A549 (cell line): Measurements from ENCODE around the gene SMIM45.

ENCODE experiments used
- ATAC-seq, 2 experiments: fragments of 200-7000 bp in 1 of 2; fragments of >200 bp in 1 of 2; cut with Nextera tagmentation in 1 of 2; cut with Tn5 transposase in 1 of 2; 3 replicates each; pipeline versions ENCODE4 v1.8.0 to v1.9.1; 2018 to 2020; ENCODE audit warnings: mild to moderate bottlenecking in 1 of 2, moderate library complexity in 1 of 2
- CTCF ChIA-PET: fragments of 300-600 bp; sonication (Branson Sonifier 250); formaldehyde crosslinking; extraction: SDS; loops from one replicate; lab custom pipeline; 2021; ENCODE audit warnings: antibody characterized with exemption, inconsistent platforms; lab: Yijun Ruan, JAX
- POLR2A ChIA-PET: fragments of 350-600 bp; formaldehyde crosslinking; extraction: SDS; loops from one replicate; lab custom pipeline; 2021; ENCODE audit warnings: antibody characterized with exemption, inconsistent platforms; lab: Yijun Ruan, JAX
- DNase-seq, 2 experiments: peaks; one replicate each; pipeline versions ENCODE4 v3.0.0 to v3.0.0-alpha.2; 2011 to 2016; ENCODE audit warnings: low read depth in 1 of 2, low spot score in 1 of 2
- FAIRE-seq: peaks from 2 replicates; lab custom pipeline; 2011; peaks lifted over from hg19 to GRCh38; lab: Jason Lieb, UNC
- H3K27ac ChIP-seq, 2 experiments: fragments of >200 bp; sonication (Bioruptor Twin); formaldehyde crosslinking; 3 replicates each; pipeline ENCODE4 v1.5.1; 2016 to 2017
- H3K4me1 ChIP-seq: fragments of >200 bp; sonication (Bioruptor Twin); formaldehyde crosslinking; 3 replicates; pipeline ENCODE4 v1.6.1; 2016
- H3K4me2 ChIP-seq: fragments of >200 bp; sonication (Bioruptor Twin); formaldehyde crosslinking; 3 replicates; pipeline ENCODE4 v1.6.1; 2016
- H3K4me3 ChIP-seq: fragments of >200 bp; sonication (Bioruptor Twin); formaldehyde crosslinking; 3 replicates; pipeline ENCODE4 v1.5.1; 2016
- H3K9me3 ChIP-seq: fragments of >200 bp; sonication (Bioruptor Twin); formaldehyde crosslinking; 3 replicates; pipeline ENCODE4 v1.6.1; 2016
- BCL3 ChIP-seq: fragments of >200 bp; sonication (Bioruptor Twin); formaldehyde crosslinking; IDR thresholded peaks from 3 replicates; pipeline ENCODE4 v1.6.1; 2016
- BHLHE40 ChIP-seq: IDR thresholded peaks from 2 replicates; pipeline ENCODE4 v1.6.1; 2012; ENCODE audit warnings: low read depth, low read length, inconsistent platforms
- CBX2 ChIP-seq: fragments of 200-600 bp; sonication (generic); IDR thresholded peaks from 2 replicates; pipeline ENCODE4 v1.6.1; 2016; ENCODE audit warnings: low read depth, mild to moderate bottlenecking, borderline replicate concordance
- CHD2 ChIP-seq: fragments of 150-350 bp; IDR thresholded peaks from 2 replicates; pipeline ENCODE4 v1.6.1; 2014; ENCODE audit warnings: low read length; ENCODE audit not compliant: partially characterized antibody
- EHMT2 ChIP-seq: fragments of 200-600 bp; sonication (generic); IDR thresholded peaks from 2 replicates; pipeline ENCODE4 v1.6.1; 2016; ENCODE audit warnings: antibody characterized with exemption, low read depth, mild to moderate bottlenecking, moderate library complexity
- EP300 ChIP-seq, 2 experiments: fragments of >200 bp; sonication (Bioruptor Twin); formaldehyde crosslinking; IDR thresholded peaks; 2 replicates in 1 of 2; 3 replicates in 1 of 2; pipeline ENCODE4 v1.6.1; 2016 to 2017
- FOSB ChIP-seq: fragments of 250-450 bp; sonication (Bioruptor Pico); IDR thresholded peaks from 2 replicates; pipeline ENCODE4 v1.5.0; 2020; ENCODE audit warnings: mild to moderate bottlenecking, moderate library complexity
- FOXS1 ChIP-seq: fragments of 250-450 bp; sonication (Bioruptor Pico); IDR thresholded peaks from 2 replicates; pipeline ENCODE4 v1.5.0; 2020; ENCODE audit warnings: mild to moderate bottlenecking, moderate library complexity
- HDAC2 ChIP-seq: fragments of 200-600 bp; sonication (generic); IDR thresholded peaks from 2 replicates; pipeline ENCODE4 v1.6.1; 2016
- HES2 ChIP-seq: fragments of >200 bp; sonication (Bioruptor Twin); formaldehyde crosslinking; IDR thresholded peaks from 2 replicates; pipeline ENCODE4 v1.6.1; 2016
- HMGXB4 ChIP-seq: fragments of 250-450 bp; sonication (Bioruptor Pico); IDR thresholded peaks from 2 replicates; pipeline ENCODE4 v1.5.0; 2021; ENCODE audit warnings: mild to moderate bottlenecking, moderate library complexity, borderline replicate concordance
- HOXA7 ChIP-seq: fragments of 250-450 bp; sonication (Bioruptor Pico); IDR thresholded peaks from 2 replicates; pipeline ENCODE4 v1.5.0; 2020; ENCODE audit warnings: mild to moderate bottlenecking, moderate library complexity
- HOXB13 ChIP-seq: fragments of 250-450 bp; sonication (Bioruptor Pico); IDR thresholded peaks from 2 replicates; pipeline ENCODE4 v1.5.0; 2020; ENCODE audit warnings: low read depth, mild to moderate bottlenecking, moderate library complexity
- JUN ChIP-seq, 2 experiments: fragments of >200 bp; sonication (Bioruptor Twin); formaldehyde crosslinking; IDR thresholded peaks; 2 replicates in 1 of 2; 3 replicates in 1 of 2; pipeline ENCODE4 v1.6.1; 2016 to 2017
- MAFK ChIP-seq: fragments of 450-650 bp; IDR thresholded peaks from 2 replicates; pipeline ENCODE4 v1.6.1; 2014; ENCODE audit not compliant: partially characterized antibody
- MAX ChIP-seq: IDR thresholded peaks from 2 replicates; pipeline ENCODE4 v1.6.1; 2012
- NFE2L2 ChIP-seq: fragments of 150-350 bp; conservative IDR thresholded peaks from 2 replicates; pipeline ENCODE4 v1.6.1; 2014; ENCODE audit warnings: low read length
- NPAS2 ChIP-seq: fragments of 250-450 bp; sonication (Bioruptor Pico); IDR thresholded peaks from 2 replicates; pipeline ENCODE4 v1.8.0; 2022; ENCODE audit warnings: mild to moderate bottlenecking, moderate library complexity, borderline replicate concordance
- NR3C1 ChIP-seq: fragments of >200 bp; sonication (Bioruptor Twin); formaldehyde crosslinking; IDR thresholded peaks from 3 replicates; pipeline ENCODE4 v1.6.1; 2017
- PHF8 ChIP-seq: fragments of 200-600 bp; sonication (generic); IDR thresholded peaks from 2 replicates; pipeline ENCODE4 v1.6.1; 2016; ENCODE audit warnings: low read depth, mild to moderate bottlenecking, antibody characterized with exemption, moderate library complexity, borderline replicate concordance
- POLR2A ChIP-seq: IDR thresholded peaks from 2 replicates; pipeline ENCODE4 v1.6.1; 2012; ENCODE audit warnings: mild to moderate bottlenecking, low read length
- POLR2AphosphoS2 ChIP-seq: conservative IDR thresholded peaks from 2 replicates; pipeline ENCODE4 v1.6.1; 2012; ENCODE audit warnings: low read length, improper control_type of control experiment, inconsistent platforms
- REST ChIP-seq: fragments of 200-600 bp; sonication (generic); IDR thresholded peaks from 2 replicates; pipeline ENCODE4 v1.6.1; 2016; ENCODE audit warnings: antibody characterized with exemption, mild to moderate bottlenecking, moderate library complexity
- TP53 ChIP-seq: fragments of 250-450 bp; sonication (Bioruptor Pico); IDR thresholded peaks from 2 replicates; pipeline ENCODE4 v1.5.0; 2021; ENCODE audit warnings: mild to moderate bottlenecking, moderate library complexity
- USF2 ChIP-seq: fragments of 450-650 bp; IDR thresholded peaks from 2 replicates; pipeline ENCODE4 v1.6.1; 2014; ENCODE audit warnings: antibody characterized with exemption
- ZSCAN20 ChIP-seq: fragments of 250-450 bp; sonication (Bioruptor Pico); IDR thresholded peaks from 2 replicates; pipeline ENCODE4 v1.8.0; 2022; ENCODE audit warnings: mild to moderate bottlenecking, moderate library complexity
- WGBS: methylation state at CpG from one replicate; pipeline ENCODE4 v1.1.6; 2017; ENCODE audit errors: missing lambda C conversion rate; 5-methylcytosine and 5-hydroxymethylcytosine counted together

The SMIM45 gene

GRCh38 chr22:41982865-41983264, 30.9 kb downstream of the SMIM45 start:
- CTCF ChIA-PET, result interaction anchor here (1.3 kb wide), 1 partner anchor 108 kb away, joined by 3 read pairs; the partner anchor contains the start of gene NDUFA6
- TF ChIP-seq EP300 (IDR thresholded peaks at IDR 0.05) (no peak), CHD2 (no peak), POLR2A (no peak), HOXB13 (no peak), HMGXB4 (CRISPR knock-in tag) (no peak), FOSB (CRISPR knock-in tag) (no peak), JUN (IDR thresholded peaks at IDR 0.05) (no peak), TP53 (CRISPR knock-in tag) (no peak), ZSCAN20 (CRISPR knock-in tag) (no peak), EHMT2 (no peak), BCL3 (no peak), PHF8 (no peak), HES2 (no peak), HDAC2 (no peak), BHLHE40 (no peak)
- TF ChIP-seq, all 56 proteins: peak for 0
- 59% methylated on average over 5 of the region's 5 CpGs for WGBS
- H3K9me3 ChIP-seq, result no peaks in the 10 kb centered on the region
- no peak overlapping the region for H3K4me2 ChIP-seq
- no peak overlapping the region for H3K27ac ChIP-seq
- FAIRE-seq (no peak), DNase-seq (no peak), ATAC-seq (no peak)
- no peak overlapping the region for H3K4me3 ChIP-seq
- H3K4me1 ChIP-seq, result no peaks in the 10 kb centered on the region
- POLR2A ChIA-PET, result interaction anchor here (1.5 kb wide), 1 partner anchor 16 kb away, joined by 4 read pairs; the partner anchor contains the start of gene WBP2NL

GRCh38 chr22:41983513-41984405, 31.8 kb downstream of the SMIM45 start:
- Histone ChIP-seq H3K4me1 (no peaks in the 10 kb centered on the region), H3K4me2 (no peak overlapping the region), H3K4me3 (no peak overlapping the region), H3K9me3 (no peaks in the 10 kb centered on the region), H3K27ac (no peak overlapping the region)
- FAIRE-seq (no peak), ATAC-seq (no peak), DNase-seq (no peak)
- POLR2A ChIA-PET, result interaction anchor here (1.5 kb wide), 1 partner anchor 15 kb away, joined by 4 read pairs; the partner anchor contains the start of gene WBP2NL
- no peak for TF ChIP-seq NPAS2
- CTCF ChIA-PET, result interaction anchor here (1.3 kb wide), 1 partner anchor 107 kb away, joined by 3 read pairs; the partner anchor contains the start of gene NDUFA6
- WGBS, result 56% methylated on average over 6 of the region's 6 CpGs

- WGBS, result 58% methylated on average over 3 of the region's 5 CpGs
- Histone ChIP-seq H3K4me1 (no peaks in the 10 kb centered on the region), H3K27ac (no peak overlapping the region), H3K4me2 (no peak overlapping the region), H3K9me3 (no peaks in the 10 kb centered on the region), H3K4me3 (no peak overlapping the region)
- ATAC-seq (no peak), DNase-seq (no peak), FAIRE-seq (no peak)
- ChIA-PET POLR2A (interaction anchor here (1.5 kb wide), 1 partner anchor 11 kb away, joined by 3 read pairs; the partner anchor contains the start of gene WBP2NL), CTCF (interaction anchor here (0.6 kb wide), 1 partner anchor 31 kb away, joined by 4 read pairs; no protein-coding TSS in a partner anchor)
- TF ChIP-seq CBX2 (no peak), MAX (no peak), REST (no peak), USF2 (no peak), MAFK (no peak), POLR2AphosphoS2 (no peak), FOXS1 (CRISPR knock-in tag) (no peak), NFE2L2 (no peak), HOXA7 (CRISPR knock-in tag) (no peak), NR3C1 (no peak), POLR2A (no peak), CHD2 (no peak)
These were observed 35.3 kb downstream of the SMIM45 start for GRCh38 chr22:41987276-41987675.
